ENCODE results near the gene JAKMIP2.

DNA sequence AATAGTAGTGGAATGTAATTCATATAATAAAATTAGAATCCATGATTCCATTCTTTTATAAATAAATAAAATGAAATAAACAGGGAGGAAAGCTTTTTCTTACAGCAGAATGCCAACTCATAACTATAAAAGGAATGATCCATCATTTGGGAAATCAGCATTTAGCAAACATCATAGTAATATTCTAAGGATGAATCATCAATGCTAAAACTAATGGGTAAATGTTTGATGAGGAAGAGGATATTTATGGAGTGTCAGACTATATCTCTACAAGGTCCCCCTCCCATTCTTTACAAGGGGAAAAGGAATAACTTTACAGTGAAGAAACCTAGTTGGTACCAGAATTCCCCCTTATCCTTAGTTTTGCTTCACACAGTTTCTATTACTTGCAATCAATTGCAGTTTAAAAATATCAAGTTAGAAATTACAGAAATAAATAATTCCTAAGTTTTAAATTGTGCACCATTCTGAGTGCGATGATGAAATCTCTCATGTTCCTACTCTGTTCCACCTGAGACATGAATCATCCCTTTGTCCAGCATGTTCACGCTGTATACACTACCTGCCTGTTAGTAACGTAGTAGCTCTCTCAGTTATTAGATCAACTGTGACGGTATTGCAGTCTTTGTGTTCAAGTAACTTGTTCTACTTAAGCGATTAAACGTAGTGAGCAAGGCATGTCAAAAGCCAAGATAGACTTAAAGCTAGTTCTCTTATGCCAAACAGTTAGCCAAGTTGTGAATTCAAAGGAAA lies 14.2 kb upstream of the JAKMIP2 start:
- TF ChIP-seq, protein P1, sequence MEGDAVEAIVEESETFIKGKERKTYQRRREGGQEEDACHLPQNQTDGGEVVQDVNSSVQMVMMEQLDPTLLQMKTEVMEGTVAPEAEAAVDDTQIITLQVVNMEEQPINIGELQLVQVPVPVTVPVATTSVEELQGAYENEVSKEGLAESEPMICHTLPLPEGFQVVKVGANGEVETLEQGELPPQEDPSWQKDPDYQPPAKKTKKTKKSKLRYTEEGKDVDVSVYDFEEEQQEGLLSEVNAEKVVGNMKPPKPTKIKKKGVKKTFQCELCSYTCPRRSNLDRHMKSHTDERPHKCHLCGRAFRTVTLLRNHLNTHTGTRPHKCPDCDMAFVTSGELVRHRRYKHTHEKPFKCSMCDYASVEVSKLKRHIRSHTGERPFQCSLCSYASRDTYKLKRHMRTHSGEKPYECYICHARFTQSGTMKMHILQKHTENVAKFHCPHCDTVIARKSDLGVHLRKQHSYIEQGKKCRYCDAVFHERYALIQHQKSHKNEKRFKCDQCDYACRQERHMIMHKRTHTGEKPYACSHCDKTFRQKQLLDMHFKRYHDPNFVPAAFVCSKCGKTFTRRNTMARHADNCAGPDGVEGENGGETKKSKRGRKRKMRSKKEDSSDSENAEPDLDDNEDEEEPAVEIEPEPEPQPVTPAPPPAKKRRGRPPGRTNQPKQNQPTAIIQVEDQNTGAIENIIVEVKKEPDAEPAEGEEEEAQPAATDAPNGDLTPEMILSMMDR (IDR thresholded peaks at IDR 0.05 in 4 of 5, conservative IDR thresholded peaks at IDR 0.05 in 1 of 5): no peak
- TF ChIP-seq POLR2A (IDR thresholded peaks at IDR 0.05): no peak

All from gastrocnemius medialis (tissue), 4 donors.